Mesenchymal stem cell (in vitro differentiated cells and primary cell): ENCODE measurements around the gene KIF13A.
"Not testable (repeated sequence)": the region's sequence is repeated elsewhere in the genome, so short reads cannot be mapped to it uniquely, and the experiment has no call there.

Experiments
- DNase-seq: peaks from one replicate; pipeline ENCODE4 v3.0.0-alpha.2; 2013
- H2AFZ ChIP-seq: one replicate; pipeline ENCODE4 v1.6.1; 2013; ENCODE audit warnings: low read depth, mild to moderate bottlenecking, control low read depth, inconsistent platforms, low read length, moderate library complexity
- H2AK5ac ChIP-seq: 2 replicates; pipeline ENCODE4 v1.6.1; 2013; ENCODE audit warnings: low read length, moderate library complexity, mild to moderate bottlenecking, inconsistent platforms; ENCODE audit not compliant: severe bottlenecking
- H2BK120ac ChIP-seq: one replicate; pipeline ENCODE4 v1.6.1; 2013; ENCODE audit warnings: low read depth, mild to moderate bottlenecking, inconsistent platforms, low read length, moderate library complexity
- H2BK12ac ChIP-seq, 2 experiments: one replicate each; pipeline ENCODE4 v1.6.1; 2013; ENCODE audit warnings: inconsistent platforms in 2 of 2, low read length in 2 of 2, mild to moderate bottlenecking in 2 of 2, moderate library complexity in 2 of 2, control low read depth in 1 of 2
- H2BK15ac ChIP-seq: one replicate; pipeline ENCODE4 v1.6.1; 2013; ENCODE audit warnings: mild to moderate bottlenecking, low read depth, inconsistent platforms; ENCODE audit not compliant: poor library complexity, severe bottlenecking
- H2BK5ac ChIP-seq: 2 replicates; pipeline ENCODE4 v1.6.1; 2013; ENCODE audit warnings: low read depth, mild to moderate bottlenecking, low read length, control low read depth, inconsistent platforms; ENCODE audit not compliant: poor library complexity, severe bottlenecking
- H3K14ac ChIP-seq, 2 experiments: one replicate each; pipeline ENCODE4 v1.6.1; 2013; ENCODE audit warnings: inconsistent platforms in 2 of 2, low read length in 2 of 2, control low read depth in 1 of 2, mild to moderate bottlenecking in 1 of 2, moderate library complexity in 1 of 2
- H3K18ac ChIP-seq, 2 experiments: one replicate each; pipeline ENCODE4 v1.6.1; 2013; ENCODE audit warnings: inconsistent platforms in 2 of 2, low read length in 2 of 2, control low read depth in 1 of 2, low read depth in 1 of 2, mild to moderate bottlenecking in 1 of 2
- H3K23ac ChIP-seq, 2 experiments: one replicate each; pipeline ENCODE4 v1.6.1; 2013; ENCODE audit warnings: inconsistent platforms in 2 of 2, low read length in 2 of 2, mild to moderate bottlenecking in 2 of 2, moderate library complexity in 2 of 2, control low read depth in 1 of 2
- H3K27ac ChIP-seq: 2 replicates; pipeline ENCODE4 v1.5.1; 2013; ENCODE audit warnings: mild to moderate bottlenecking, moderate library complexity, low read length, control low read depth, inconsistent platforms; ENCODE audit not compliant: poor library complexity, severe bottlenecking
- H3K27me3 ChIP-seq, 2 experiments: 2 replicates each; pipeline versions ENCODE4 v1.6.1 to v1.7.0; 2013; ENCODE audit warnings: low read length in 2 of 2, mild to moderate bottlenecking in 2 of 2, moderate library complexity in 2 of 2, control low read depth in 1 of 2, inconsistent platforms in 1 of 2; ENCODE audit not compliant: control insufficient read depth in 1 of 2, insufficient read depth in 1 of 2
- H3K36me3 ChIP-seq, 2 experiments: 2 replicates each; pipeline versions ENCODE4 v1.6.1 to v1.7.0; 2013; ENCODE audit warnings: low read length in 2 of 2, control low read depth in 1 of 2, inconsistent platforms in 1 of 2, low read depth in 1 of 2, mild to moderate bottlenecking in 1 of 2; ENCODE audit not compliant: insufficient read depth in 2 of 2, control insufficient read depth in 1 of 2
- H3K4ac ChIP-seq, 2 experiments: one replicate each; pipeline ENCODE4 v1.6.1; 2013; ENCODE audit warnings: inconsistent platforms in 2 of 2, low read length in 2 of 2, mild to moderate bottlenecking in 2 of 2, moderate library complexity in 2 of 2, control low read depth in 1 of 2, low read depth in 1 of 2
- H3K4me1 ChIP-seq: 2 replicates; pipeline ENCODE4 v1.6.1; 2013; ENCODE audit warnings: low read depth, low read length, control low read depth; ENCODE audit not compliant: control insufficient read depth, insufficient read depth
- H3K4me2 ChIP-seq: 2 replicates; pipeline ENCODE4 v1.6.1; 2013; ENCODE audit warnings: low read length, mild to moderate bottlenecking, inconsistent platforms; ENCODE audit not compliant: poor library complexity, severe bottlenecking
- H3K4me3 ChIP-seq, 2 experiments: 2 replicates each; pipeline versions ENCODE4 v1.5.1 to v1.7.0; 2013; ENCODE audit warnings: low read length in 2 of 2, mild to moderate bottlenecking in 2 of 2, control low read depth in 1 of 2, low read depth in 1 of 2; ENCODE audit not compliant: insufficient read depth in 1 of 2
- H3K79me1 ChIP-seq: replicated peaks from 2 replicates; pipeline ENCODE4 v1.6.1; 2013; ENCODE audit warnings: mild to moderate bottlenecking, control low read depth, low read length, inconsistent platforms; ENCODE audit not compliant: poor library complexity, severe bottlenecking
- H3K9ac ChIP-seq: 2 replicates; pipeline ENCODE4 v1.7.0; 2013; ENCODE audit warnings: mild to moderate bottlenecking, low read length, moderate library complexity
- H3K9me3 ChIP-seq: 2 replicates; pipeline ENCODE4 v1.7.0; 2013; ENCODE audit warnings: mild to moderate bottlenecking, low read length; ENCODE audit not compliant: control insufficient read depth
- H4K8ac ChIP-seq: one replicate; pipeline ENCODE4 v1.6.1; 2013; ENCODE audit warnings: inconsistent platforms, mild to moderate bottlenecking, low read length, moderate library complexity
- H4K91ac ChIP-seq: one replicate; pipeline ENCODE4 v1.6.1; 2013; ENCODE audit warnings: mild to moderate bottlenecking, low read length, inconsistent platforms
- WGBS: methylation state at CpG from one replicate; pipeline ENCODE4 v1.1.7; 2013; ENCODE audit warnings: mixed read lengths; 5-methylcytosine and 5-hydroxymethylcytosine counted together

The KIF13A gene

DNA sequence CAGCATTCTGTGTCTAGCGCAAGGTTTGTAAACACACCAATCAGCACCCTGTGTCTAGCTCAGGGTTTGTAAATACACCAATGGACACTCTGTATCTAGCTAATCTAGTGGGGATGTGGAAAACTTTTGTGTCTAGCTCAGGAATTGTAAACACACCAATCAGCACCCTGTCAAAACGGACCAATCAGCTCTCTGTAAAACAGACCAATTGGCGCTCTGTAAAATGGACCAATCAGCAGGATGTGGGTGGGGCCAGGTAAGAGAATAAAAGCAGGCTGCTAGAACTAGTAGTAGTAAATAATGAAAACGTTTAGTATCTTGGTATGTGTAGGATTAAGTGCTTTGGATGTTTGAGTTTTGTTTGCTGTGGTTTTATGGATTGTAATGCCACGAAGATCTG, 33.1 kb upstream of the KIF13A start:
- not testable (repeated sequence) for H3K4me2 ChIP-seq, H3K9ac ChIP-seq, H2BK120ac ChIP-seq, H3K18ac ChIP-seq, H3K79me1 ChIP-seq, H3K9me3 ChIP-seq, H4K91ac ChIP-seq, H2AK5ac ChIP-seq, H2BK15ac ChIP-seq, H3K4me3 ChIP-seq, H3K4ac ChIP-seq, H3K27me3 ChIP-seq, H3K14ac ChIP-seq, H3K36me3 ChIP-seq, H3K27ac ChIP-seq, H4K8ac ChIP-seq, H3K4me1 ChIP-seq, DNase-seq, H2BK5ac ChIP-seq, H2AFZ ChIP-seq, H2BK12ac ChIP-seq, H3K23ac ChIP-seq
- 94% methylated on average over 4 of the region's 5 CpGs for WGBS

GRCh38 chr6:18019539-18020534, 32.4 kb upstream of the KIF13A start:
- Histone ChIP-seq H3K79me1 (no peaks in the 10 kb centered on the region), H3K4me1 (peaks cover 7% of the 10 kb centered on the region), H2BK120ac (no peak overlapping the region), H4K8ac (no peak overlapping the region), H2AK5ac (no peak overlapping the region), H3K23ac (no peak overlapping the region), H3K4ac (no peak overlapping the region), H3K18ac (no peak overlapping the region), H2BK15ac (no peak overlapping the region), H3K27me3 (no peaks in the 10 kb centered on the region), H4K91ac (peak overlapping the region; percentile 12), H3K14ac (no peak overlapping the region), H3K27ac (no peak overlapping the region), H2BK12ac (no peak overlapping the region), H3K36me3 (no peaks in the 10 kb centered on the region), H3K4me2 (no peak overlapping the region), H3K9ac (no peak overlapping the region), H2BK5ac (no peak overlapping the region), H2AFZ (no peak overlapping the region), H3K9me3 (no peaks in the 10 kb centered on the region), H3K4me3 (peak overlapping the region in 1 of 2 experiments; percentile 9)
- 97% methylated on average over 75 of the region's 75 CpGs for WGBS
- DNase-seq = no peak

GRCh38 chr6:18019133-18019532, 31.7 kb upstream of the KIF13A start:
- H3K4me2 ChIP-seq, H3K4me1 ChIP-seq, H3K9me3 ChIP-seq, H2AFZ ChIP-seq, H3K27me3 ChIP-seq, H3K18ac ChIP-seq, H3K4ac ChIP-seq, H3K79me1 ChIP-seq, H3K36me3 ChIP-seq, H2BK5ac ChIP-seq, H2BK120ac ChIP-seq, H3K14ac ChIP-seq, H3K23ac ChIP-seq, H3K4me3 ChIP-seq, H4K8ac ChIP-seq, H3K9ac ChIP-seq, DNase-seq, H3K27ac ChIP-seq, H2AK5ac ChIP-seq, H4K91ac ChIP-seq, H2BK12ac ChIP-seq, H2BK15ac ChIP-seq: not testable (repeated sequence)
- WGBS = 94% methylated on average over 3 of the region's 4 CpGs

- WGBS = 67% methylated on average over 5 of the region's 5 CpGs
- Histone ChIP-seq H3K4me3 (no peak overlapping the region), H4K91ac (no peak overlapping the region), H3K23ac (no peak overlapping the region), H2BK120ac (no peak overlapping the region), H2AK5ac (no peak overlapping the region), H3K27me3 (no peaks in the 10 kb centered on the region), H3K4me1 (peaks cover 5% of the 10 kb centered on the region), H3K18ac (no peak overlapping the region), H2BK15ac (no peak overlapping the region), H3K9ac (no peak overlapping the region), H3K79me1 (no peaks in the 10 kb centered on the region), H3K36me3 (no peaks in the 10 kb centered on the region), H4K8ac (no peak overlapping the region), H2AFZ (no peak overlapping the region), H3K27ac (no peak overlapping the region), H2BK12ac (no peak overlapping the region), H3K14ac (no peak overlapping the region), H3K9me3 (no peaks in the 10 kb centered on the region), H3K4me2 (no peak overlapping the region), H3K4ac (no peak overlapping the region), H2BK5ac (no peak overlapping the region)
- DNase-seq = no peak
Measured at GRCh38 chr6:18016698-18017097, 29.3 kb upstream of the KIF13A start.
